Measurements from ENCODE around the gene ZC3H13. TPM values are rescaled to one million over a fixed set of nuclear protein-coding genes. Genes with fewer than 3 reads are reported as not detected.

The ZC3H13 gene
- total RNA-seq, 1 experiment from 2014 or later, result 61.9 TPM

DNA sequence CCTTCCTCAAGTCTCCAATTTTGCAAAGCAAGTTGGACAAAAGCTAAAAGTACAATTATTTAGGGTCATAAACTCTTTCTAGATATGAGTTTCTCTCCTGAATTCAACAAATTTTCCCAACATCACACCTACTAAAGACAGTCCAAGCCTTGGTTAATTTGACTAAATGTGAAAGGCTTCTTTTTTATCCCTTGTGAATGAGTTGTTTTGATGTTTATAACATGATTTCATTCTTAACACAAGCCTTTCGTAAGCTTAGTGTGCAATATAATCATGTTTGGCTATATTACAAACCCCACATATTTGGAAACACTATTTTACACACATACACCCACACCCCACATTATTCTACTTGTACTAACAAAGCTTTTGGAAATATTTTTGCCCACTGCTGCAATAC is 57.3 kb downstream of the ZC3H13 start:
- no peak overlapping the region for H3K27ac ChIP-seq (ENCODE audit: insufficient read length, low read depth, low read length)
- no peak for DNase-seq
- H3K23me2 ChIP-seq (ENCODE audit: insufficient read length, low read depth, low read length, poor library complexity, severe bottlenecking), result no peaks in the 10 kb centered on the region
- no peak overlapping the region for H3K4ac ChIP-seq (ENCODE audit: low read depth, low read length)
- Mint-ChIP-seq H3K27me3 (ENCODE audit: low read depth) (no peaks in the 10 kb centered on the region), H3K9me3 (no peaks in the 10 kb centered on the region), H3K27ac (no peak overlapping the region), H3K4me3 (no peak overlapping the region), H3K4me1 (no peaks in the 10 kb centered on the region), H3K36me3 (ENCODE audit: insufficient read depth in 1 of 3, low read depth in 3 of 3) (peaks cover 3 to 23% (median 16%) of the 10 kb centered on the region in 3 experiments; a peak in 6 of 7 replicates)
- no peak overlapping the region for H2AFZ ChIP-seq (ENCODE audit: low read length)
- no peak overlapping the region for H2BK12ac ChIP-seq (ENCODE audit: insufficient read length, low read depth, low read length)
- no peak overlapping the region for H3K4me2 ChIP-seq (ENCODE audit: insufficient read depth, insufficient read length, low read length)
- no peak overlapping the region for H3K56ac ChIP-seq (ENCODE audit: insufficient read length, low read depth, low read length)
- H4K91ac ChIP-seq (ENCODE audit: insufficient read length, low read depth, low read length), result no peak overlapping the region
- H3K14ac ChIP-seq (ENCODE audit: insufficient read depth, low read length), result no peak overlapping the region
- H2AK5ac ChIP-seq (ENCODE audit: insufficient read length, low read length), result no peak overlapping the region
- H4K8ac ChIP-seq (replicated peaks; ENCODE audit: insufficient read length, low read depth, low read length), result no peak overlapping the region
- H2BK5ac ChIP-seq (ENCODE audit: insufficient read length, low read length), result no peak overlapping the region
- no peaks in the 10 kb centered on the region for H3K4me1 ChIP-seq (ENCODE audit: insufficient read depth, low read length)
- H3T11ph ChIP-seq (ENCODE audit: low read length), result no peak overlapping the region
- TF ChIP-seq, protein P1, sequence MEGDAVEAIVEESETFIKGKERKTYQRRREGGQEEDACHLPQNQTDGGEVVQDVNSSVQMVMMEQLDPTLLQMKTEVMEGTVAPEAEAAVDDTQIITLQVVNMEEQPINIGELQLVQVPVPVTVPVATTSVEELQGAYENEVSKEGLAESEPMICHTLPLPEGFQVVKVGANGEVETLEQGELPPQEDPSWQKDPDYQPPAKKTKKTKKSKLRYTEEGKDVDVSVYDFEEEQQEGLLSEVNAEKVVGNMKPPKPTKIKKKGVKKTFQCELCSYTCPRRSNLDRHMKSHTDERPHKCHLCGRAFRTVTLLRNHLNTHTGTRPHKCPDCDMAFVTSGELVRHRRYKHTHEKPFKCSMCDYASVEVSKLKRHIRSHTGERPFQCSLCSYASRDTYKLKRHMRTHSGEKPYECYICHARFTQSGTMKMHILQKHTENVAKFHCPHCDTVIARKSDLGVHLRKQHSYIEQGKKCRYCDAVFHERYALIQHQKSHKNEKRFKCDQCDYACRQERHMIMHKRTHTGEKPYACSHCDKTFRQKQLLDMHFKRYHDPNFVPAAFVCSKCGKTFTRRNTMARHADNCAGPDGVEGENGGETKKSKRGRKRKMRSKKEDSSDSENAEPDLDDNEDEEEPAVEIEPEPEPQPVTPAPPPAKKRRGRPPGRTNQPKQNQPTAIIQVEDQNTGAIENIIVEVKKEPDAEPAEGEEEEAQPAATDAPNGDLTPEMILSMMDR (conservative IDR thresholded peaks at IDR 0.05), result no peak
- no peaks in the 10 kb centered on the region for H3K79me2 ChIP-seq (ENCODE audit: insufficient read depth, low read length)
- H3K79me1 ChIP-seq (ENCODE audit: insufficient read depth, low read depth, low read length, poor library complexity, severe bottlenecking), result no peaks in the 10 kb centered on the region
- H4K20me1 ChIP-seq (ENCODE audit: control insufficient read depth, insufficient read depth, insufficient read length), result no peaks in the 10 kb centered on the region
- no peak overlapping the region for H4K5ac ChIP-seq (ENCODE audit: insufficient read length, low read depth, low read length)
- H3K9ac ChIP-seq (ENCODE audit: extremely low read depth, insufficient read length, low read length), result no peak overlapping the region
- no peak overlapping the region for H2BK15ac ChIP-seq (ENCODE audit: low read depth, low read length)
- H3K9me3 ChIP-seq (ENCODE audit: control insufficient read depth, low read depth, low read length), result no peaks in the 10 kb centered on the region
- H2BK120ac ChIP-seq (ENCODE audit: low read depth, low read length, poor library complexity, severe bottlenecking), result no peak overlapping the region
- H3K23ac ChIP-seq (ENCODE audit: insufficient read length, low read depth, low read length), result no peak overlapping the region
- WGBS (ENCODE audit: extremely low coverage, insufficient read length, low lambda C conversion rate), result no CpG with 5 or more reads among the region's 1 CpG
- no peak overlapping the region for H3K18ac ChIP-seq (ENCODE audit: insufficient read length, low read depth, low read length)
- H2BK20ac ChIP-seq (ENCODE audit: low read depth, low read length, poor library complexity, severe bottlenecking), result no peak overlapping the region
- H3K27me3 ChIP-seq (ENCODE audit: insufficient read depth, low read length), result no peaks in the 10 kb centered on the region

Data from H9 (cell line).